GM20000 (cell line): ENCODE results near the gene CCR7.

Experiments used
- DNase-seq: peaks from one replicate; pipeline ENCODE4 v3.0.0; 2012; ENCODE audit warnings: low spot score
- CTCF ChIP-seq: IDR thresholded peaks from 2 replicates; pipeline ENCODE4 v1.5.1; 2012; ENCODE audit warnings: mild to moderate bottlenecking, control low read depth; ENCODE audit errors: extremely low read depth, missing control alignments

Gene CCR7

GRCh38 chr17:40526668-40527067 lies 38.6 kb downstream of the CCR7 start:
- no peak for DNase-seq

GRCh38 chr17:40525294-40525693 lies 40.0 kb downstream of the CCR7 start:
- no peak for TF ChIP-seq CTCF
- DNase-seq = no peak

More at GRCh38 chr17:40526668-40527067, 38.6 kb downstream of the CCR7 start:
- no peak for TF ChIP-seq CTCF

- no peak for DNase-seq
- no peak for TF ChIP-seq CTCF
These were observed 40.9 kb downstream of the CCR7 start for GRCh38 chr17:40524243-40524965.

- no peak for DNase-seq
- no peak for TF ChIP-seq CTCF
These were observed 42.3 kb downstream of the CCR7 start for GRCh38 chr17:40522961-40523310.

GRCh38 chr17:40522250-40522960 lies 42.9 kb downstream of the CCR7 start:
- TF ChIP-seq CTCF = no peak

GRCh38 chr17:40520991-40521453 lies 44.2 kb downstream of the CCR7 start:
- TF ChIP-seq CTCF = no peak
- DNase-seq = no peak

More at GRCh38 chr17:40522250-40522960, 42.9 kb downstream of the CCR7 start:
- no peak for DNase-seq

GRCh38 chr17:40519089-40519775 lies 46.0 kb downstream of the CCR7 start:
- TF ChIP-seq CTCF = no peak
- DNase-seq = no peak
